Loucy (cell line): ENCODE data around the gene PVALEF.

Experiments
- EZH2phosphoT487 ChIP-seq: fragments of 200-600 bp; IDR thresholded peaks from 2 replicates; pipeline ENCODE4 v1.6.1; 2018; ENCODE audit warnings: antibody characterized with exemption, mild to moderate bottlenecking, moderate library complexity, borderline replicate concordance
- TF ChIP-seq, protein P1 (sequence below): fragments of 200-600 bp; sonication (generic); conservative IDR thresholded peaks from 2 replicates; pipeline ENCODE4 v1.5.1; 2014; ENCODE audit warnings: mild to moderate bottlenecking, antibody characterized with exemption, low read length

DNA sequence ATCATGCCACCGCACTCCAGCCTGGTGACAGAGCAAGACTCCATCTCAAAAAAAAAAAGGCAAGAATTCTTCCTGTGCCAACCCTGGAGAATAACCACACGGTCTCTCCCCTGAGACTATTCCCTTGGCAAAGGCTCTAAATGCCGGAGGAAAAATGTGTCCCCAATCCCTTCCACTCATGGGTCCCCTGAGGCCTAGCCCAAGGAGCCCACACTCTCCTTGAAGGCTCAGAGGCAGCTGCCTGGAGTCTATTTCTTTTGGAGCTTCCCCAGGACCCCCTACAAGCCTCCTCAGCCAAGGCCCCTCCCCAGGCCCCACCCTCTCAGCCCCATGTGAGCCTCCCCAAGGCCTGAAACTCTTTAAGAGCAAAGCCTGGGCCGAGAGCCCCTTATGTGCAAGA, 40.9 kb downstream of the PVALEF start:
- TF ChIP-seq, protein P1, sequence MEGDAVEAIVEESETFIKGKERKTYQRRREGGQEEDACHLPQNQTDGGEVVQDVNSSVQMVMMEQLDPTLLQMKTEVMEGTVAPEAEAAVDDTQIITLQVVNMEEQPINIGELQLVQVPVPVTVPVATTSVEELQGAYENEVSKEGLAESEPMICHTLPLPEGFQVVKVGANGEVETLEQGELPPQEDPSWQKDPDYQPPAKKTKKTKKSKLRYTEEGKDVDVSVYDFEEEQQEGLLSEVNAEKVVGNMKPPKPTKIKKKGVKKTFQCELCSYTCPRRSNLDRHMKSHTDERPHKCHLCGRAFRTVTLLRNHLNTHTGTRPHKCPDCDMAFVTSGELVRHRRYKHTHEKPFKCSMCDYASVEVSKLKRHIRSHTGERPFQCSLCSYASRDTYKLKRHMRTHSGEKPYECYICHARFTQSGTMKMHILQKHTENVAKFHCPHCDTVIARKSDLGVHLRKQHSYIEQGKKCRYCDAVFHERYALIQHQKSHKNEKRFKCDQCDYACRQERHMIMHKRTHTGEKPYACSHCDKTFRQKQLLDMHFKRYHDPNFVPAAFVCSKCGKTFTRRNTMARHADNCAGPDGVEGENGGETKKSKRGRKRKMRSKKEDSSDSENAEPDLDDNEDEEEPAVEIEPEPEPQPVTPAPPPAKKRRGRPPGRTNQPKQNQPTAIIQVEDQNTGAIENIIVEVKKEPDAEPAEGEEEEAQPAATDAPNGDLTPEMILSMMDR = no peak
- TF ChIP-seq EZH2phosphoT487 = no peak
